NCI-H524 treated with DMSO at 0.1 percent for 48 hours (cell line): Measurements from ENCODE around the gene PIH1D2.
"Not testable (repeated sequence)": the region's sequence is repeated elsewhere in the genome, so short reads cannot be mapped to it uniquely, and the experiment has no call there.

Experiments
- DNase-seq: peaks from one replicate; lab custom pipeline; 2025; lab: John Stamatoyannopoulos, UW

Gene PIH1D2

DNA sequence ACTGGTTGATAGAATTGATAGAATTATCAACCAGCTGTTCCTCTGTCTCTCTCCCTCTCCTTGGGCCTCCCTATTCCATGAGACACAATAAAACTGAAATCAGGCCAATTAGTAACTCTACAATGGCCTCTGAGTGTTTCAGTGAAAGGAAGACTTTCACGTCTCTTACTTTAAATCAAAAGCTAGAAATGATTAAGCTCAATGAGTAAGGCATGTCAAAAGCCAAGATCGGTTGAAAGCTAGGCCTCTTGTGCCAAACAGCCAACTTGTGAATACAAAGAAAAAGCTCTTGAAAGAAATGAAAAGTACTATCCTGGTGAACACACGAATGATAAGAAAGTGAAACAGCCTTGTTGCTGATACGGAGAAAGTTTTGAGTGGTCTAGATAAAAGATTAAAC is 16.6 kb downstream of the PIH1D2 start:
- no peak for DNase-seq

DNA sequence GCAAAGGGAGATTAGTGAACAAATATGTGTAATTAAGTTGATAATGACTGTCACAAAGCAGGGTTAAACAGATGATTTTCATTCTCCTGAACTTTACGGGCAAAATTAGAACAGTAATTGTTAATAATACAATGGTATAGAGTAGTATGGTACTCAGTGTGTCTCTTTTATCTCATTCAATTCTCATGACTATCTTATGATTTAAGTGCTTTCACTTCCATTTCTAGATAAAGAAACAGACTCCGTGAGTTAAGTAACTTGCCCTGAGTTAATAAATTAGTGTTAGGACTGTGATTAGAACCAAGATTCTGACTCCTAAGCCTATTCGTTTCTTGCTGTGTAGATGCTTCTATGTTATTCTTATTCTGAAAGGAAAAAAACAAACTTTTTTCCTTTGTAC is 22.0 kb downstream of the PIH1D2 start:
- DNase-seq, result no peak

DNA sequence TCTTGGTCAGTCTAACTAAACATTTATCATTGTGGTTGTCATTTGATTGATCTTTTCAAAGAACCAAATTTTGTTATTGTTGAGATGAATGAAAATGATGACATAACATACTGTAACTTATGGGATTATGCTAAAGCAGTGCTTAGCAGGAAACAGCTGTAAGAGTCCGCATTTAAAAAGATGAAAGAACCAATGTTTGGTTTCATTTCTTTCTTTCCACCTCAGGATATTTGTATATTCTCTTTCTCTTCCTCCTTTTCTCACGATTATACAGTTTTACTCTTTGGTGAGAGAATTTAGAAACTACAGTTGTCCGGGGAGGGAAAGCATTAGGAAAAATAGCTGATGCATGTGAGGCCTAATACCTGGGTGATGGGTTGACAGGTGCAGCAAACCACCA is 23.1 kb downstream of the PIH1D2 start:
- DNase-seq, result no peak

DNA sequence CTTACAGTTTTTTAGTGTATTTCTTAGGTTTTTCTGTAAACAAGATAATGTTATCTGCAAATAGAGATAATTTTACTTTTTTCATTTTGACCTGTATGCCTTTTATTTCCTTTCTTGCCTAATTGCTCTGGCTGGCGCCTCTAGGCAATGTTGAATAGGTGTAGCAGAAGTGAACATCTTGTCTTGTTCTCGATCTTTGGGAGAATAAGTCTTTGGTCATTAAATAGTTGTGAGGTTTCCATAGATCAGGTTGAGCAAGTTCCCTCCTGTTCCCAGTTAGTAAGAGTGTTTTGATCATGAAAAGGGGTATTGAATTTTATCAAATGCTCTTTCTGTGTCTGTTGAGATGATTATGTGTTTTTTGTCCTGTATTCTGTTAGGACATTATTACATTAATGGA is 24.0 kb downstream of the PIH1D2 start:
- no peak for DNase-seq

- DNase-seq, result not testable (repeated sequence)
These were observed 25.6 kb downstream of the PIH1D2 start for GRCh38 chr11:112048256-112048655.

DNA sequence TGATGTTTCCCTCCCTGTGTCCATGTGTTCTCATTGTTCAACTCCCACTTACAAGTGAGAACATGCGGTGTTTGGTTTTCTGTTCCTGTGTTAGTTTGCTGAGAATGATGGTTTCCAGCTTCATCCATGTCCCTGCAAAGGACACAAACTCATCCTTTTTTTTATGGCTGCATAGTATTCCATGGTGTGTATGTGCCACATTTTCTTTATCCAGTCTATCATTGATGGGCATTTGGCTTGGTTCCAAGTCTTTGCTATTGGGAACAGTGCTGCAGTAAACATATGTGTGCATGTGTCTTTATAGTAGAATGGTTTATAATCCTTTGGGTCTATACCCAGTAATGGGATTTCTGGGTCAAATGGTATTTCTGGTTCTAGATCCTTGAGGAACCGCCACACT is 27.2 kb downstream of the PIH1D2 start:
- not testable (repeated sequence) for DNase-seq

- no peak for DNase-seq
These were observed 28.9 kb downstream of the PIH1D2 start for GRCh38 chr11:112044961-112045360.

GRCh38 chr11:112042961-112043304 is 30.9 kb downstream of the PIH1D2 start:
- DNase-seq, result no peak

DNA sequence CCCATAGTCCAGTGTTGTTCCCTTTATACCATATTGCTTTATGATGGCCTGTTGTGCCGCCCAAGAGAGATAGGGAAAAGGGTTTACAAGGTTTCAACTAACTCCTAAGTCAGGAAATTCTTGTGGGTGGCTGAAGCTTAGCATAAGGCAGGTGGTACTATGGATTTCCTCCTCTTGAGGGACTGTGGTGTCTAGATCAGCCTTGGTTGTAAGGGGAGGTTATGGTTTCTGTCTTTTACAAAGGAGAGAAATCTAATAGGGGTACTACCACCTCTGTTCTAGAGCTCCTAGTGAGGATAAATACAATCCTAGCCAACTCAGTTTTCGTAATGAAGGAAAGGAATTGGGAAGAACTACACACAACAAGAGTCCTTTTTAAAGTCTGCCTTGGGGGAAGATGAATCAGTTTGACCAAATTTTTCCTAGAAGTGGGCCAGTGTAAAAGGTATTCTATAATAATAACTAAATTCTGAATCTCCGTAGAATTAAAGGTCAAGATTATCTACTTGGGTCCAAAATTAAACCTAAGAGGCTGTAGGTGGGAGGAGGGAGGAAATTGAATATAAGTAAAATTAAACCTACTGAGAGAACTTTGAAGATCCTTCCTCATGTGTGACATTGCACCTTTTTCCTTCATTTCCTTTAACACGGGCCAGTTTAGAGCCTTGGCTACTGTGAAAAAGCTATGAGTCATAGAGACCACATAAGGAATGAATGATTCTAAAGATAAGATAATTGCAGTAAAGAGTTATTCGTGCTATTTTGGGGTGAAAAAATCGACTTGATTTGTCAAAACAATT is 31.5 kb downstream of the PIH1D2 start:
- no peak for DNase-seq

DNA sequence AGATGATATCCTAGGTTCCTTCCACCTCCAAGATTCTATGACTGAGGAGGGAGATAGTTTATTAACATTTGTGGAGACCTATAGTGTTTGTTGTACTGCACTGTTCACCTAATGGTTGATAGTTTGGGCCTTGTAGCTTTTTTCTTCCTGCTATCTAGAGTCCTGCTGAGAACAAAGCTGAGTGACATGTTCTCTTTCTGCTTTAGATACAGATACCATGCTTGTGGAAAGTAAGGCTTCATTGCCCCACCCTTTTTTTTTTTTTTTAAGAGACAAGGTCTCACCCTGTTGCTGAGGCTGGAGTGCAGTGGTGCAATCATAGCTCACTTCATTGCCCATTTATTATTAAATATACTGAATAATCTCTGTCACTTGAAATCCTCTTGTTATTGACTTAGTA is 36.3 kb downstream of the PIH1D2 start:
- DNase-seq, result no peak

DNA sequence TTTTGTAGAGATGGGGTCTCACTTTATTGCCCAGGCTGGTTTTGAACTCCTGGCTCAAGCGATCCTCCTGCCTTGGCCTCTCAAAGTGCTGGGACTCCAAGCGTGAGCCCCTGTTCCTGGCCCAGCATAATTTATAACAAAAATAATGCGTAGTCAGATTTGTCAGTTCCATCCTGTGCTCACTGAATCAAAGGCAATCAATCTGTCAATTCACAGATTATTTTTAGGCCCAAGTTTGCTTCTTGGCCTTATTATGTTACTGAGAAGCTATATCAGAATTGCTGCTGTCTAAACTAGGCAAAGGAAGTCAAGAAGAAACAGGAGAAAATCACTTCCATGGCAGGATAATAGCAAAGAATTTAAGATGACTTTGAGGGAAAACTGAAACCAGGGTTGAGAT is 39.9 kb downstream of the PIH1D2 start:
- no peak for DNase-seq

DNA sequence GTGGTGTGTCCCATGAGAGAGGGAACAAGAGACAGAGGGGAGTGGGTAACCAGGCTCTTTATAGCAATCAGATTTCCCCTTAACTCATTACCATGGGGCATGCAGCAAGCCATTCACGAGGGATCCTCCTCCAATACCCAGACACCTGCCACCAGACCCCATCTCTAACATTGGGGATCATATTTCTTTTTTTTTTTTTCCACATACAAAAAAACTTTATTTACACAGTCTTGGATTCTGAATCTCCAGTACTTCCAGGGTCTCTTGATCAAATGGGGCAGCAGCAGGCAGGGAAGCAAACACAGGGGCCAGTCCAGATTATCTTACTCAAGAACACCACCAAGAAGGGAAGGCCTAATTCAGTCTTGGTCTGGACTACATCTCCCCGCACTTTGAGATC is 44.4 kb downstream of the PIH1D2 start:
- no peak for DNase-seq

- not testable (repeated sequence) for DNase-seq
These were observed 46.9 kb downstream of the PIH1D2 start for GRCh38 chr11:112026784-112027410.

DNA sequence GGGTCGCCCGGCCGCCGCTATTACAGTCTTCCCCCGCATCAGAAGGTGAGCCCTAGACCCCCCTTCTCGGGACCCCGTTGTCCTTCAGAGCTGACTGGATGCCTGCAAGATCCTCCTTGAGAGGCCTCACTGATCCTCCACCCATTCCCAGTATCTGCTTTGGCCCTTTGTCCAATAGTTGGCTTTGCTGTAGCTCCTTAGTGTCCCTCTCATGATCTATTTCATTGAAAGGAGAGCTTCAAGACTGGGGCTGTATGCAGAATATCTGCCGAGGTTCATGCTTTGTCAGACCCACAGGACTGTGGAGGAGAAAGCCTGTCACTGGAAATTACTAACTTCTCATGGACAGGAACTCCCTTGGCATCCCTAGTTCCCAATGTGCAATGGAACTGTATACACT is 48.1 kb downstream of the PIH1D2 start:
- DNase-seq, result no peak

- DNase-seq, result peak; percentile 40
These were observed 48.8 kb downstream of the PIH1D2 start, which contains the start of gene DLAT for GRCh38 chr11:112024773-112025678. Gene DLAT (plus strand): TSS chr11:112025408. CDS start chr11:112025473, 65 bp downstream.

- no peak for DNase-seq
These were observed 49.5 kb downstream of the PIH1D2 start for GRCh38 chr11:112024178-112024772.

- no peak for DNase-seq
These were observed 50.7 kb downstream of the PIH1D2 start for GRCh38 chr11:112023104-112023503.

- no peak for DNase-seq
These were observed 54.8 kb downstream of the PIH1D2 start for GRCh38 chr11:112019066-112019465.
